GM18870 (cell line): ENCODE data around the gene PTPN3.
"Not testable (repeated sequence)": the region's sequence is repeated elsewhere in the genome, so short reads cannot be mapped to it uniquely, and the experiment has no call there.

Source experiments
- ATAC-seq: cut with Tn5 transposase; IDR thresholded peaks from one replicate; pipeline ENCODE4 v1.9.1; 2021; ENCODE audit warnings: moderate library complexity; ENCODE audit not compliant: unreplicated experiment

The PTPN3 gene

GRCh38 chr9:109354190-109354589, 143.9 kb downstream of the PTPN3 start:
- ATAC-seq = no peak

GRCh38 chr9:109351032-109351431, 147.1 kb downstream of the PTPN3 start:
- ATAC-seq = no peak

- ATAC-seq = no peak
Observed at GRCh38 chr9:109349421-109349846, 148.7 kb downstream of the PTPN3 start.

GRCh38 chr9:109346904-109347303, 151.2 kb downstream of the PTPN3 start:
- ATAC-seq = no peak

GRCh38 chr9:109344866-109345265, 153.2 kb downstream of the PTPN3 start:
- ATAC-seq = no peak

- no peak for ATAC-seq
Observed at GRCh38 chr9:109342878-109343277, 155.2 kb downstream of the PTPN3 start.

- ATAC-seq = no peak
Observed at GRCh38 chr9:109341561-109341960, 156.5 kb downstream of the PTPN3 start.

GRCh38 chr9:109340979-109341378, 157.1 kb downstream of the PTPN3 start:
- ATAC-seq = not testable (repeated sequence)

GRCh38 chr9:109336409-109336808, 161.7 kb downstream of the PTPN3 start:
- ATAC-seq = no peak

- ATAC-seq = no peak
Observed at GRCh38 chr9:109335929-109336328, 162.2 kb downstream of the PTPN3 start.

- no peak for ATAC-seq
Observed at GRCh38 chr9:109335121-109335520, 163.0 kb downstream of the PTPN3 start.

- no peak for ATAC-seq
Observed at GRCh38 chr9:109331353-109331752, 166.8 kb downstream of the PTPN3 start.

GRCh38 chr9:109329638-109330258, 168.4 kb downstream of the PTPN3 start:
- ATAC-seq = no peak

- ATAC-seq = no peak
Observed at GRCh38 chr9:109328978-109329637, 169.0 kb downstream of the PTPN3 start.
